Stimulated activated CD4-positive, alpha-beta T cell treated with anti-CD3 and anti-CD28 coated beads, Interleukin-12 subunit alpha, Interleukin-12 subunit beta, amount 100 ng/mL, for 48 hours (primary cell): ENCODE data around the gene SLC47A2.
A peak's percentile ranks its signal among the peaks of the same experiment; 100 is the strongest.
"Not testable (repeated sequence)": the region's sequence is repeated elsewhere in the genome, so short reads cannot be mapped to it uniquely, and the experiment has no call there.

ENCODE experiments used
- DNase-seq, 3 donors: peaks; one replicate each; pipeline ENCODE4 v3.0.0-alpha.2; 2020; ENCODE audit warnings: low read depth in 2 of 3, low spot score in 1 of 3

The SLC47A2 gene

DNA sequence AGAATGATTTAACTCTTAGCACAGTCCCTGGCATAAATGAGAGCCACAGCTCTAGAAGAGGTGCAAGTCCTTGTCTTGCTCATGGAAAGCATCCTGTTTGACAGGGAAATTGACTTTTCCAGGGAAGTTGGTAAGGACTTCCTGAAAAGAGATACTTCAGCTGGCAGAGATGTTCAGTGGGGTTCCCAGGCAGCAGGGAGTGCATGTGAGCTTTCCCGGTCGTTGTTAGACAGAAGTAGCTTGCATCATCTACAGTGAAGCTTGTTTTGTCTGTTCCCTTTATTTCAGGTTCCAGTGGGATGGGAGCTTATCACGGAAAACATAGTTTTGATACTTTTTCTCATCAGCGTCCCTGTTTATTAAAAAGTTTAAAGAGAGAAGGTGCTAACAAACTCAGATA is 45.0 kb downstream of the SLC47A2 start:
- DNase-seq = no peak

DNA sequence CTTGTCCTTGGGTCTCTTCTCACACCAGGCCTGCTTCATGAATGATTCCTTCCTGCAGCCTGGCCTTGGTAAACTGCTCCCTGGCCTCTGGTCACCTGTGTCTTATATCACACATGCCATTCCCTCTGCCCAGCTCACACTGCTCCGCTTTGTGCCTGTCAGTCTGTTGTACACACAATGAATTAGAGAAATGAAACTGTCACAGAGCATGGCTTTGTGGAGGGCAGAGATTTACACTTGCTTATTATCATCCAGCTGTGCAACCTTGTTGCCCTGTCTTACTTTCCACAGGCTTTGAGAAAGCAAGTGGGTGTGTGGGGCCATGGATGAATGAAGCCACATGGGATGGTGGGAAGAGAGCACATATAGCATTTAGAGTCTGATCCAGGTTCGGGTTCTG is 45.5 kb downstream of the SLC47A2 start:
- no peak for DNase-seq

DNA sequence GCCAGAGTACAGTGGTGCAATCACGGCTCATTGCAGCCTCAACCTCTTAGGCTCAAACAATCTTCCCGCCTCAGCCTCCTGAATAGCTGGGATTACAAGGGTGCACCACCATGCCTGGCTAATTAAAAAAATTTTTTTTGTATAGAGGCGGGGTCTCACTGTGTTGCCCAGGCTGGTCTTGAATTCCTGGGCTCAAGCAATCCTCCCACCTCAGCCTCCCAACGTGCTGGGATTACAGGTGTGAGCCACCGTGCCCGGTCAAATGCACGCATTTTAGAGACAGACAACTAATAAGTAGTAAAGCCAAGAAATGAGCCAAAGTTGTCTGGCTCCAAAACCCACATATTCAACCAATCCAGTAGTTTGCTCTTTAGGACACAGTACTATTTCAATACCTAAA is 46.7 kb downstream of the SLC47A2 start:
- DNase-seq = not testable (repeated sequence)

DNA sequence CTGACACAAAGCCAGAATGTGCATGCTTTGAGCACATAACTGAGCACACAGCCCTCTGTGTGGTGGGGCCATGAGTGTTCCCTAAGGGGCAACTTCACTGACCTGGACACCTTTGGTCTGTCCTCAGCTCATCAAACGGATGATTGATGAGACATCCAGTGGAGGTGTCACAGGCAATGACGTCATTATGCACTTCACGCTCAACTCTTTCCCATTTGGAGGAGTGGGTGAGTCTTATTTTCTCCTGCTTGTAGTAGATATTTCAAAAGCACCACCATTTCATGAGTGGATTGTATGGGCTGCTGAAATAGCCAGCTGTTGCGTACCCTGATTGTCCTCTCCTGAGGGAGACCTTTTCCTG is 51.6 kb downstream of the SLC47A2 start:
- no peak for DNase-seq

DNA sequence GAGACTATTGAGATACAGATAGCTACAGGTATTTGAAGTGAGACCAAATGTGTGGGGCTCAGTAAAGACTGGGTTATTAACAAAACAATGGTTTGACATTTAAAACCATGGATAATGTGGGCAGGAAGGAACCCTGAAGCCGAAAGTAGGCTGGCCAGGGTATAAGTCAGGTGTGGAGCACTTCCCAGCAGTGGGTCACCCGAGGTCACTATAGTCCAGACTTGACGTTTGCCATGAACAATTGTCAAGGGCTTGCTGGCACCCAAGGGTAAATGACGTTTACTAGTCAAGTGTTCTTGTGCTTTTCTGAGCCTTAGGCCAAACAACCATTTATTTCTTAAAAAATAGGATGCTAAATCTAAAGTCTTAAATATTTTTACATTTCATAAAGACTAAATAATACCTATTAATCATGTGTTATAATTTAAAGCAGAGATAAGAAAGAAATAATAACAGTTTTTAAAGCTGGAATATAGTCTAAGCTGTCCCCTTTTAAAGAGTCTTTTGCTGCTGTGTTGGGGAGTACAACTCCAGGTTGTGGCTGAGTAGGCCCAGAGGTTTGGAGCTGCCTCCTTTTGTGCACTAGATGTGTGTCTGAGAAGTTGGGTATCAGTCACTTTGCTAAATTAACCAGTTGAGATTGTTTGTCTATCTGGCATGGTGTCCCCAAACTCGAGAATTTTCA is 52.1 kb downstream of the SLC47A2 start:
- no peak for DNase-seq

DNA sequence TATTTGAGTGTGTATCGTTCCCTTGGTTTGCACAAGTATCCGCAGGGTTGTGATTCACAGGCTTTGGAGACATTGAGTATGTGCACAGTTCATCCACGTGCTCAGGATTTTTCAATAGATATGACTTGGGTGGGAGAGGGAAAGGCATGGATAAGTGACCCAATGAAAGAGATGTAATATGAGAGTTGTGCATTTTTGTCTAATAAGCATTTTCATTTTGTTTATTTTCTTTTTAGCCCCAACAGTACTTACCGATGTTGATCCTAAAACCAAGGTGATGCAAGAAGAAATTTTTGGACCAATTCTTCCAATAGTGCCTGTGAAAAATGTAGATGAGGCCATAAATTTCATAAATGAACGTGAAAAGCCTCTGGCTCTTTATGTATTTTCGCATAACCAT is 53.3 kb downstream of the SLC47A2 start:
- no peak for DNase-seq

DNA sequence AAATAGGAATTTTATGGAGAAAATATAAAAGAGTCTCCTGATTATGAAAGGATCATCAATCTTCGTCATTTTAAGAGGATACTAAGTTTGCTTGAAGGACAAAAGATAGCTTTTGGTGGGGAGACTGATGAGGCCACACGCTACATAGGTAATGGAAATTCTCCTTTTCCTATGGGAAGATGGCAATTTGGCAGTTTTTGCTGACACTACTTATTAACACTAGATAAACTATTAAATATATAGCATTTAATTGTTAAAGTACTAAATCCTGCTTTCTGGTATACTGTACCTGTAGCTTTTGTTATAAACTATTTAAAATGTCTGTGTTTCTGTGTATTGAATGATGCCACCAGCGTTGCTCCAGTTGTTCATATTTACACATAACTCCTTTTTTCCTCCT is 55.3 kb downstream of the SLC47A2 start:
- DNase-seq = no peak

DNA sequence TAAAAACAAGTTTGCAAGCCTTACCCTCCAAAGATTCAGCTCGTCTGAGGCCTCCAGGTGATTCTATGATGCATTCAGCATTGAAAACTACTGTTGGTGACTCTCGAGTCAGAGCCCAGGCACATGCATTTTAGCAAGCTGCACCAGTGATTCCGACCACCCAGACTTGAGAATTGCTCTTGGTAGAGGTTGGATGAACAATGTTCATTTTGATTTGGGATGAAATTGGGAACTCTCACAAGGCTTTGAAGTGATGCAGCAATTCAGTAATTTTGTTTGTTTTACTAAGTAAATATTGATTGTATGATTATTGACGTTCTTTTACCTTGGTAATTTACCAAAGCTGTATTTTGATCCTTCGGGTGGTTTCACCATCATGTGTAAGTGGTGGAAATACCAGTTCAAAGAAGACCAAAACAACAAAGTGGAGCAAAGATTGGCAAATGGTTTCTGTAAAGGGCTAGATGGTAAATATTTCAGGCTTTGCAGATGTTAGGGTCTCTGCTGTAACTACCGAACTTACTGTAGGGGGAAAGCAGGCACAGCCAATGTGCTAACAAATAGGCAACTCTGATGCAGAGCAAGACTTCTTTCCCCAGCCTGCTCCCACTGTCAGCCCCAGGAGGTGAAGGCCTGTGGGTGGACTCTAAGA is 56.0 kb downstream of the SLC47A2 start:
- no peak for DNase-seq

DNA sequence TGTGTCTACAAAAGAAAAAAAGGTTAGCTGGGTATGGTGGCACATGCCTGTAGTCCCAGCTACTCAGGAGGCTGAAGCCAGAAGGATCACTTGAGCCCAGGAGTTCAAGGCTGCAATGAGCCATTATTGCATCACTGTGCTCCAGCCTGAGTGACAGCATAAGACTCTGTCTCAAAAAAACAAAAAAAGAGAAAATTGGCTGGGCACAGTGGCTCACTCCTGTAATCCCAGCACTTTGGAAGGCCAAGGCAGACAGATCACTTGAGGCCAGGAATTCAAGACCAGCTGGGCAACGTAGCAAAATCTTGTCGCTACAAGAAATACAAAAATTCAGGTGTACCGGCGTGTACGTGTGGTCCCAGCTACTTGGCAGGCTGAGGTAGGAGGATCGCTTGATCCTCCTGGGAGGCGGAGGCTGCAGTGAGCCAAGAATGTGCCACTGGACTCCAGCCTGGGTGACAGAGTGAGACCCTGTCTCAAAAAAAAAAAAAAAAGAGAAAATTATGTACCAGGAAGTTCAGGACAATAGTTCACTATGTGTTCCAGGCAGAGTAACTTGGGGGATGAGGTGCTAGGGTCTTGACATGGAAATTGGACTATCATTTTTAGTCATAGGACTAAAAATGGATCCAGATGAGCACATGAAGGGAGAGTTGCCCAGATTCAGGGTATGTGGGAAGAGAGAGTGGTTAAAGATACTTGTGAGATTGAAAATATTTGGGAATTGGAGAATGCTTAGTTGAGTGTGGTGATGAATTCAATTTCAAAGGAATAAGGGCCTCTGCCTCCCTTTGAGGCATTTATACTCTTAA is 56.8 kb downstream of the SLC47A2 start:
- no peak for DNase-seq

DNA sequence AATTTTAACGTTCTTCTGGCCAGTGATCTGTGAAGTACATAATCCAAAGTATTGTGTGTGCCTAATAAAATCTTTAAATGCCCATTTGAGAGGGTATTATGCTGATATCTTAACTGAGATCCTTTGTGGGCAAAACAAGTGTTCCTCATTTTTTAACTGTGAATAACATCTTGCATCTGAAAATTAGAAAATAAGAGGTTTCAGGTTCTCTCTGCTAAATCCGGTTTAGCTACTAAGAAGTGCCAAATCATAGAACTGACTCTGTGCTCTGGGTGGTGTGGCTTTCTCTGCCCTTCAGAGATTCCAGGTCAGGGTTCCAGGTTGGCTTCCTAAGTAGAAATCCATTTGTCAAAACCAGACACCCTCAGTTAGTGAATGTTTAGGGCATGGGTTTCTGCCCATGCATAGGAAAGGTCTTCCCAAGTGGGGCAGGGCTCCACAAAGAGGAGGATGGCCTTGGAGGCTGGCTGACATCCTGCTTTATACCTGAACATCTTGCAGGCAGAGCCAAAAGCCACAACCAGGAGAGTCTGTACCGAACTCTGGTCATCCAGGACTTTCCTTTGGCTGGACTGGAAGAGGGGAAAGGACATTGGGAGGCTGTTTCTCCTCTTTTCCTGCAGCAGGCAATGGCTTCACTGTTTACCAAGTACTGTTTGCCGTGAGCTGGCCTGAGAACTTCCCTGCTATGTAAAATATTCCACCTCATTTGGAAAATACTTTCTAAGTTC is 59.4 kb downstream of the SLC47A2 start:
- DNase-seq = no peak

DNA sequence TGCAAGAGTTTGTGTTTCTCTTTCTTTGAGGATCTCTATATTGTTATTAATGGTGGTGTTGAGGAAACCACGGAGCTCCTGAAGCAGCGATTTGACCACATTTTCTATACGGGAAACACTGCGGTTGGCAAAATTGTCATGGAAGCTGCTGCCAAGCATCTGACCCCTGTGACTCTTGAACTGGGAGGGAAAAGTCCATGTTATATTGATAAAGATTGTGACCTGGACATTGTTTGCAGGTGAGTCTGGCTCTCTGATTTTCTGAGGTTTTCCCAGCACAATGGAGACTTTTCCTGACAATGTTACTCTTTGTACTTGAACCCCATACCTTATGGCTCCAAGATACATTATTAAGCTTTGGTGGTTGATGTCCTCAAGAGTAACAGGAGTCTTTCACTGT is 60.0 kb downstream of the SLC47A2 start:
- no peak for DNase-seq

DNA sequence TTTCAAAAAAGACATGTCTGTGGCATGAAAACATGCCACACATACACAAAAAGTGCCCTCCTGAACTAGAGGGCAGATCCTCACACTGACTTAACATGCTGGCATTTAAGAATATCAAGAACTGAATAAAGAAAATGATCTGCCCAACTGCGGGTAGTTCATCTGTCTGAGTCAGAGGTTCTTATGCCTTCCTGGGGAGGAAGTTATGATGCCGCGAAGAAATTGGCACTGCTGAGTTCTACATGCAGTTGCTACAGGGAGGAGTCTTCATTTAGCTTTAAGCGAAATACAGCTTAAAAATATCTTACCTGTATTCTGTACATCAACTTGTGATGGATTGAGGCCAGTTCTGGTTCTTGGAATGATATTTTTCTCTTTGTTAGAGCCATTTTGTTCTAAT is 61.5 kb downstream of the SLC47A2 start:
- DNase-seq = no peak

DNA sequence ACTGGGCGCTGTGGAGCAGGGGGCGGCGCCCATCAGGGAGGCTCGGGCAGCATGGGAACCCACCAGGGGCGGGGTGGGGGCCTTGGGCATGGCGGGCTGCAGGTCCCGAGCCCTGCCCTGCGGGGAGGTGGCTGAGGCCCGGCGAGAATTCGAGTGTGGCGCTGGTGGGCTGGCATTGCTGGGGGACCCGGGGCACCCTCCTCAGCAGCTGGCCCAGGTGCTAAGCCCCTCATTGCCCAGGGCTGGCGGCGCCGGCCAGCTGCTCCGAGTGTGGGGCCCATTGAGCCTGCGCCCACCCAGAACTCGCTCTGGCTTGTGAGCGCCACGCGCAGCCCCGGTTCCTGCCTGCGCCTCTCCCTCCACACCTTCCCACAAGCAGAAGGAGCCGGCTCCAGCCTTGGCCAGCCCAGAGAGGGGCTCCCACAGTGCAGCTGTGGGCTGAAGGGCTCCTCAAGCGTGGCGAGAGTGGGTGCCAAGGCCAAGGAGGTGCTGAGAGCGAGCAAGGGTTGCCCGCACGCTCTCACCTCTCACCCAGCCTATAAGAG is 62.0 kb downstream of the SLC47A2 start:
- DNase-seq = no peak

DNA sequence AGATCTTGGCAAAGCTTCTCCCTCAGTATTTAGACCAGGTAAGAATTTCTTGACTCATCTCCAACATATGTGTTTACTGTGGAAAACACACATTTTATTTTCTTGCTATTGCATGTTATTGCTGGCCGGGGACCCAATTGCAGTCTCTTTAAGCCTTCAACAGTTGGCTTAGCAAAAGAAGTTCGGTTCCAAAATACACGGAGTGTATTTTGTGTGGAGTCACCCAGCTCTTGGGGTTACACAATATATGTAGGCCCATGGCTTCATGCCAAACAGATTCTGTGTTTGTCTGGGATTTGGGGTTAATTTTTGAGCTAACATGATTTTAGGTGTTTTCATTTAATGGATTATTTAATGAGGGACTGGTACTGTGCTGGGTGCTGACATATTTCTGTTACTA is 63.8 kb downstream of the SLC47A2 start:
- no peak for DNase-seq

DNA sequence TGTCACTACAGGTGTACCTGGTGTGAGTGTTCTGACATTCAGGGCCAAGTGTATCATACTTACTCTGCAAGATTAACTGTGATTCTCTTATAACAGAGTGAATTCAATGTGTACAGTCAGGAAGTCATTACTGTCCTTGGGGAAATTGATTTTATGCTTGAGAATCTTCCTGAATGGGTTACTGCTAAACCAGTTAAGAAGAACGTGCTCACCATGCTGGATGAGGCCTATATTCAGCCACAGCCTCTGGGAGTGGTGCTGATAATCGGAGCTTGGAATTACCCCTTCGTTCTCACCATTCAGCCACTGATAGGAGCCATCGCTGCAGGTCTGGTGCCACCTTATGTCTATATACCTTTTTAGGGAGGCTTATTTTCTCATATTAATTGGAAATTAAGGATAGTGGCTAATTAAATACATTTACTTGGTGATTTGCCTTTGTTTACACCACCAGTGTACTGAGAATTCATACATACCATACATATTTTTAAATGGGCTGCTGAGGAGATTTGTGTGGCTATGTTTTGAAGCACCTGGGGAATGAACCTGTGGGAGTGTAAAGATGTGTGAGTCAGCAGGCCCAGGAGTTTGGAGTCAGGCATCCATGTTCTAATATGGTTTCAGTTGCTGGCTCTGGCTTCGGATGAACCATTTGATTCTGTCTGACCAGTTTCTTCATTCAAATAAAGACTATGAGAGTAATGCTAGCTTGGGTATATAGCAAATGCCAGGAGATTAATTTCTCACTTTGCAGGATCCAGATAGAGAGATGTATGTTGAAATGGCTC is 64.7 kb downstream of the SLC47A2 start:
- no peak for DNase-seq

DNA sequence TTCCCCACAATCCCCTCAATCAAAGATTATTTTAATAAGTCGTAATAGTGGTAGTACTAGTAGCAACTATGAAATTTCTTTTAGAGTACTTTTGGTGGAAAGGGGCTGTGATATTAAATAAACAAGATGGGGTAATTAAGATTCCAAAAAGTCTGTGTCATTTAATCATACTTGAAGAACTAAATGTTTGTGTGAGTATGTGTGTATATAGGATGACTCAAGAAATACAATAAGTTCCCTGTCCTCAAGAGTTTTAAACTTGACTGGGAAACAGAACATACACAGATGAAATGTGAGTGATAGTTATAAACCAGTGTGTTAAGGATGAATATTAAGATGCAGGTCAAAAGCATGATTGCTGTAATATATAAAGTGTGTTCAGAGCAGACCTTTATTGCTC is 65.6 kb downstream of the SLC47A2 start:
- DNase-seq = no peak

DNA sequence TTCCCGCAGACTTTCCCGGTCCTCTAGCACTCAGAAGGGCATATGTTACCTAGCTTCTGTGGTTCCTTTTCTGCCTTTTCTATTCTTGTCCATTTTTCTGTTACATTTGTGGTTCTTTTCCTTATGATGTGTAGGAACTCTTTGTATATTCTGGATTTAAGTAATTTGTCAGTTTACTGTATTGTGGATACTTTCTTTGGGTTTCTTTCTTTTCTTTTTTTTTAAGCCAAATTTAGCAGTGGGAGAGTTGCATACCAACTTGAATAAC is 67.2 kb downstream of the SLC47A2 start:
- DNase-seq = no peak

DNA sequence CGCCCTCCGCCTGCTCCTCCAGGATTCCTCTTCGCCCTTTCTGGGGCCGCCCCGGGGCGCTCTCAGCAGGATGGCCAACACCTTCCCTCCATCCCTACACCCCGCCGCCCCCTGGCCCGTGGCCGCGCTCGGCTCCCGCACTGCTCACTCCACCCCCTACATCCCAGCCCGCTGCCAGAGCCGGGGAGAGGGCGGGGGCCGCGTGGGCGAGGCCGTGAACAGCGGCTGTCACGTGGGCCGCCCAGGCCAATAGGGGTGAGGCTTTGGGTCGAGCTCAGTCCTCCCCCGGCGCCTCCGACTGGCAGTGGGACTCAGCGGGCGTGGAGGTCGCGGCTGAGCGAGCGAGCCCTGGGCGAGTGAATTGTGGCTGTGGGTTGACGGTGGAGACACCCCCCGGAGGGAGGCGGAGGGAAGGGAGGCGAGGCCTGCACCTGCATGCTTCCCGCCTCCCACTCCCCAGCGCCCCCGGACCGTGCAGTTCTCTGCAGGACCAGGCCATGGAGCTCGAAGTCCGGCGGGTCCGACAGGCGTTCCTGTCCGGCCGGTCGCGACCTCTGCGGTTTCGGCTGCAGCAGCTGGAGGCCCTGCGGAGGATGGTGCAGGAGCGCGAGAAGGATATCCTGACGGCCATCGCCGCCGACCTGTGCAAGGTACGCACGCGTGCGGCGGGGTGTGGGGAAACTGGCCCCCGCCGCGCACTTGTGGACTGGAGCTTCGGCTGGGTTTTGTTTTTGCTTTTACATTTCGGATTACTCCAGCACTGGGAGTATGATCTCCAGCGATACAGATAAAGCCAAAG is 67.7 kb downstream of the SLC47A2 start, which contains the start of gene ALDH3A2:
Gene ALDH3A2, plus strand, starts transcription at position 277 of the 799 bp plus-strand sequence. Its CDS starts 221 bp downstream, at position 498.
- DNase-seq = peak; percentile 84 to 93 (median 89)

DNA sequence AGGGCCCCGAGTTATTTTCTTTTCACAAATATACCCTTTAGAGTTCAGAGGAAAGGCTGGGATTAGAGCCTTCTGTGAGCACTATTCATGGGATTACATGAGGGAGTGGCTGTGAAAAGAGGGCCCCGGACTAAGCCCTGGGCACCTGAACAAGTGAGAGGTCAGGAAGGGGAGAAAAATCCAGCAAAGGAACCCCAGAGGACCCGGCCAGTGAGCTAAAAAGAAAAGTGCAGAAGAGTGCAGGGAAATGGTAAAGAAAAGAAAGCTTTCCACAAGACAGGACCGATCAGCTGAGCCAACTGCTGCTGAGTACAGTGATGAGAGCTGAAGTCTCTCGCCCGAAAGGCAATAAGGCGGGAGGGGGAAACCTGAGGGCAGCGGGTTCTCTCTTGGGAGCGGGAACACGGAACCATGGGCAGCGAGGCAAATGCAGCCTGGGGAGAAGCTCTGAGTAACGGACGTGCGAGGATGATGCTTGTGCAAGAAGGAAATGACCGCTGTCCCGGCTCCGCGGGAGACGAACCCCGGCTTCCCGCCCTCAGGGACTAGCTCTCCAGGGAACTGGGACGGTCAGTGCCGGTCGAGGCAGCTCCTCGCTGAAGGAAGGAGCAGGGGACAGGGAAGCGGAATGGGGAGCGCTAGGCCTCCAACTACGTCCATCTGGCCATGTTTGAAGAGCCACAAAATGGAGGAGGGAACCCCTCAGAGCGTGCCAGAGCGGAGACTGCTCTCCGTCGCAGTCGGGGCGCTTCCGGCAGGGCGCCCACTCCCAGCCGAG is 68.5 kb downstream of the SLC47A2 start:
- DNase-seq = peak in 2 of 3 donors; percentile 12 to 17
